ENCODE measurements around the gene PCIF1. TPM values are rescaled to one million over a fixed set of nuclear protein-coding genes. Genes with fewer than 3 reads are reported as not detected.

Gene PCIF1
- total and polyA plus RNA-seq, 10 donors, result 25.1 to 61.9 (median 45.9) TPM

- Histone ChIP-seq H3K4me1 (peaks cover 0 to 71% (median 39%) of the 10 kb centered on the region in 6 donors), H3K9me3 (no peaks in the 10 kb centered on the region), H3K27me3 (replicated peaks in 1 of 7) (peaks cover 0 to 6% (median 0%) of the 10 kb centered on the region in 7 donors), H3K4me3 (no peak overlapping the region), H3K27ac (peak overlapping the region in 6 of 8 donors; percentile 13 to 80 (median 47)), H3K36me3 (no peaks in the 10 kb centered on the region)
- TF ChIP-seq POLR2A (IDR thresholded peaks at IDR 0.05) (no peak), POLR2AphosphoS5 (IDR thresholded peaks at IDR 0.05) (no peak)
- 66 to 80% (median 72%) methylated on average over 11 of the region's 11 CpGs for WGBS, 5 donors
- intact Hi-C loops (cut with DNase I; ENCODE audit: low total_unique reads), result no loop called here
- no peak for DNase-seq
These were observed 14.7 kb upstream of the PCIF1 start for GRCh38 chr20:45919542-45920399.

DNA sequence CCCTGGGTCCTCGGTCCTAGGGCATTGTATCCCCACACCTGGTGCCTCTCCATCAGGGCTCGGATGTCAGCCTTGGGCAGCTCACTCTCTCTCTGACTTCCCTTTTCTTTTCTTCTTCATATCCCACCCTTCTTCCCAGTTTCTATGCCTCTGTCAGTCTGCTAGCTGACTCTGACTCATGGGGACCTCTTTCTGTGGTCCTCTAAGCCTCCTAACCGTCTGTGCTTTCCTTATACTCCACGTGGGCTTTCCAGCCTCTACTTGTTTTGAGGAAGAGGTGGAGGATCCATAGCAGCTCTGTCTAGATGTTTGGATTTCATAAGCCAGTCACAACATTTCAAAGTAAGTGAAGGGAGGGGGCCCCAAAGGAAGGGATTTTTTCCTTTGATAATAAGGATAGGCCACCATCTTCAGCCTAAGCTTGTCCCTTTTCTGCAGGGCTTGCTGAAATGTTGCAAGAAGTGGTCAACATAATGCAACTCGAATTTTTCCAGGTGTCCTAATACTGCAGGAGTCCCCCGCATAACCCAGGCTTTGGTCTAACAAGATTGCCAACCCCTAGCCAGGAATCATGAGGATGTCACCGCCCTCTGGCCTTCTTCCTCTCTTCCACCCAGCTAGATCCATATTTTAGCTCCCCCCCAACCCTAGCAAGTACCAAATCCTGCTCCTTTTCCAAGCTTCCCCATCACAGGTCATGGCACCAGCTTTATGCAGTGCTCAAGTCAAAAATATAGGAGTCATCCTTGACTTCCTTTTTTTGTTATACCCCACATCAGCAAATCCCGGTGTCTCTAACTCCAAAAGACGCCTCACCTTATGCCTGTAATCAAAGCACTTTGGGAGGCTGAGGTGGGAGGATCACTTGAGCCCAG lies 13.8 kb upstream of the PCIF1 start:
- Histone ChIP-seq H3K27ac (peak overlapping the region in 6 of 8 donors; percentile 13 to 80 (median 32)), H3K4me1 (peaks cover 0 to 72% (median 41%) of the 10 kb centered on the region in 6 donors)
- intact Hi-C loops (cut with DNase I; ENCODE audit: low total_unique reads), result no loop called here

GRCh38 chr20:45921337-45922189 lies 12.9 kb upstream of the PCIF1 start:
- H3K27ac ChIP-seq, result no peak overlapping the region
- WGBS, 5 donors, result 81 to 90% (median 84%) methylated on average over 11 of the region's 11 CpGs
- DNase-seq, result no peak
- H3K9me3 ChIP-seq, result no peaks in the 10 kb centered on the region
- no peaks in the 10 kb centered on the region for H3K36me3 ChIP-seq
- no peaks in the 10 kb centered on the region for H3K27me3 ChIP-seq (replicated peaks in 1 of 7)
- intact Hi-C loops (cut with DNase I; ENCODE audit: low total_unique reads), result no loop called here
- H3K4me3 ChIP-seq, result no peak overlapping the region
- peaks cover 0 to 72% (median 41%) of the 10 kb centered on the region in 6 donors for H3K4me1 ChIP-seq
- no peak for TF ChIP-seq POLR2AphosphoS5 (IDR thresholded peaks at IDR 0.05)
- TF ChIP-seq POLR2A (IDR thresholded peaks at IDR 0.05), result no peak
- no peak for TF ChIP-seq CTCF (IDR thresholded peaks at IDR 0.05 in 8 of 11, conservative IDR thresholded peaks at IDR 0.05 in 3 of 11)

More for the DNA sequence above, 13.8 kb upstream of the PCIF1 start:
- no peak for DNase-seq
- H3K4me3 ChIP-seq, result no peak overlapping the region
- no peaks in the 10 kb centered on the region for H3K9me3 ChIP-seq
- TF ChIP-seq POLR2AphosphoS5 (IDR thresholded peaks at IDR 0.05), result no peak
- TF ChIP-seq POLR2A (IDR thresholded peaks at IDR 0.05), result no peak
- no peak for TF ChIP-seq CTCF (IDR thresholded peaks at IDR 0.05 in 8 of 11, conservative IDR thresholded peaks at IDR 0.05 in 3 of 11)
- no peaks in the 10 kb centered on the region for H3K36me3 ChIP-seq
- 62 to 80% (median 70%) methylated on average over 9 of the region's 9 CpGs for WGBS, 5 donors
- H3K27me3 ChIP-seq (replicated peaks in 1 of 7), result no peaks in the 10 kb centered on the region

Measured in spleen (tissue), 11 donors.